ENCODE results near the gene OCRL. TPM values are rescaled to one million over a fixed set of nuclear protein-coding genes. Genes with fewer than 3 reads are reported as not detected.

The OCRL gene
- total and polyA plus RNA-seq, 2 of the 13 experiments (the other 11 are each of a cell fraction or from before 2014, with no cell fraction given): 13.4 to 32.0 TPM

DNA sequence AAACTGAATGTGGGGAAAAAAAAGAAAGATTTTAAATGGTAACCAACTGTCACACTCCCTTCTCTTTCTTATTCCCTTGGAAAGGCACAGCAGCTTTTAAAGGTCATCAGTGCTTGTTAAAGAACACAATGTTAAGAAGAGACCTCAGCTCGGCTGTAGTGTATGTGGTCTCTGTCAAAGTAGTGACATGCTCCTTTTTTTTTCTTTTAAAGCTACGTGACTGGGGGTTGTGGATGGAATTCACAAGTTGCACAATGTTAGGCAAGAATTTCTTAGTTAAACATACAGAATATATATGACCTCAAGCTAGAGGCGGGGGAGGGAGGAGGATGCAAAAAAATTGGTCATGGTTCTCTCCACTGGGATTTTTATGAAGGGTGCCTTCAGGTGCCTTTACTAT, 45.6 kb downstream of the OCRL start (continued):
- no peak for TF ChIP-seq ZNF503 (CRISPR knock-in tag; IDR thresholded peaks at IDR 0.05)
- TF ChIP-seq ZNF496 (CRISPR knock-in tag; IDR thresholded peaks at IDR 0.05; ENCODE audit: insufficient replicate concordance): no peak
- TF ChIP-seq, protein P1, sequence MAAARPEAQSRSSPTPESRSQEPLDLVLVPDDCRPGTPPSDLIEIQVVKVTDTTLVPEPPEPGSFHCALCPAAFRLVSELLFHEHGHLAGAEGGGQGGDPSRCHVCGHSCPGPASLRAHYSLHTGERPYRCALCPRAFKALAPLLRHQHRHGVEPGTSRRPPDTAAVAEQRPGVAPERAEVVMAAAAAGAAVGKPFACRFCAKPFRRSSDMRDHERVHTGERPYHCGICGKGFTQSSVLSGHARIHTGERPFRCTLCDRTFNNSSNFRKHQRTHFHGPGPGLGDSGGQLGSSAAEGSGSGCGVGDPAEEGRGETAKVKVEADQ (CRISPR knock-in tag; IDR thresholded peaks at IDR 0.05; ENCODE audit: borderline replicate concordance): no peak
- TF ChIP-seq DMAP1 (CRISPR knock-in tag; IDR thresholded peaks at IDR 0.05): no peak
- TF ChIP-seq HNRNPLL (IDR thresholded peaks at IDR 0.05; ENCODE audit: low read depth, low read length, poor library complexity, severe bottlenecking): no peak
- TF ChIP-seq ZNF816 (CRISPR knock-in tag; IDR thresholded peaks at IDR 0.05; ENCODE audit: borderline replicate concordance): no peak
- TF ChIP-seq ZNF546 (CRISPR knock-in tag; conservative IDR thresholded peaks at IDR 0.05): no peak
- TF ChIP-seq, protein P2, sequence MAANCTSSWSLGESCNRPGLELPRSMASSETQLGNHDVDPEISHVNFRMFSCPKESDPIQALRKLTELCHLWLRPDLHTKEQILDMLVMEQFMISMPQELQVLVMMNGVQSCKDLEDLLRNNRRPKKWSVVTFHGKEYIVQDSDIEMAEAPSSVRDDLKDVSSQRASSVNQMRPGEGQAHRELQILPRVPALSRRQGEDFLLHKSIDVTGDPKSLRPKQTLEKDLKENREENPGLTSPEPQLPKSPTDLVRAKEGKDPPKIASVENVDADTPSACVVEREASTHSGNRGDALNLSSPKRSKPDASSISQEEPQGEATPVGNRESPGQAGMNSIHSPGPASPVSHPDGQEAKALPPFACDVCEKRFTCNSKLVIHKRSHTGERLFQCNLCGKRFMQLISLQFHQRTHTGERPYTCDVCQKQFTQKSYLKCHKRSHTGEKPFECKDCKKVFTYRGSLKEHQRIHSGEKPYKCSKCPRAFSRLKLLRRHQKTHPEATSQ (CRISPR knock-in tag; IDR thresholded peaks at IDR 0.05; ENCODE audit: borderline replicate concordance): no peak
- no peak for TF ChIP-seq ZEB1 (IDR thresholded peaks at IDR 0.05; ENCODE audit: insufficient replicate concordance, low read depth)
- TF ChIP-seq HOXA5 (CRISPR knock-in tag; IDR thresholded peaks at IDR 0.05): no peak
- TF ChIP-seq ZMYM2 (CRISPR knock-in tag; IDR thresholded peaks at IDR 0.05): no peak
- no peak for TF ChIP-seq ZBTB14 (CRISPR knock-in tag; IDR thresholded peaks at IDR 0.05)
- TF ChIP-seq, protein P3, sequence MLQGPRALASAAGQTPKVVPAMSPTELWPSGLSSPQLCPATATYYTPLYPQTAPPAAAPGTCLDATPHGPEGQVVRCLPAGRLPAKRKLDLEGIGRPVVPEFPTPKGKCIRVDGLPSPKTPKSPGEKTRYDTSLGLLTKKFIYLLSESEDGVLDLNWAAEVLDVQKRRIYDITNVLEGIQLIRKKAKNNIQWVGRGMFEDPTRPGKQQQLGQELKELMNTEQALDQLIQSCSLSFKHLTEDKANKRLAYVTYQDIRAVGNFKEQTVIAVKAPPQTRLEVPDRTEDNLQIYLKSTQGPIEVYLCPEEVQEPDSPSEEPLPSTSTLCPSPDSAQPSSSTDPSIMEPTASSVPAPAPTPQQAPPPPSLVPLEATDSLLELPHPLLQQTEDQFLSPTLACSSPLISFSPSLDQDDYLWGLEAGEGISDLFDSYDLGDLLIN (CRISPR knock-in tag; IDR thresholded peaks at IDR 0.05; ENCODE audit: borderline replicate concordance): no peak
- no peak for TF ChIP-seq ZNF576 (CRISPR knock-in tag; IDR thresholded peaks at IDR 0.05)
- TF ChIP-seq ZFYVE20 (CRISPR knock-in tag; IDR thresholded peaks at IDR 0.05; ENCODE audit: borderline replicate concordance, low read depth): no peak
- TF ChIP-seq MXD1 (CRISPR knock-in tag; IDR thresholded peaks at IDR 0.05): no peak
- peak; percentile 94 for TF ChIP-seq CEBPB (IDR thresholded peaks at IDR 0.05; ENCODE audit: borderline replicate concordance, low read depth, low read length)
- TF ChIP-seq MED13 (CRISPR knock-in tag; IDR thresholded peaks at IDR 0.05): no peak
- no peak for TF ChIP-seq ZNF557 (CRISPR knock-in tag; IDR thresholded peaks at IDR 0.05)
- TF ChIP-seq RXRB (CRISPR knock-in tag; IDR thresholded peaks at IDR 0.05; ENCODE audit: borderline replicate concordance): peak; percentile 64; the same call in 1 of the 2 replicates
- TF ChIP-seq SIX1 (CRISPR knock-in tag; IDR thresholded peaks at IDR 0.05; ENCODE audit: borderline replicate concordance): peak; percentile 82; the same call in 1 of the 2 replicates
- TF ChIP-seq PHF5A (CRISPR knock-in tag; IDR thresholded peaks at IDR 0.05; ENCODE audit: low read depth, unreplicated experiment): no peak
- no peak for TF ChIP-seq ZNF737 (CRISPR knock-in tag; IDR thresholded peaks at IDR 0.05; ENCODE audit: borderline replicate concordance)
- no peak for TF ChIP-seq KDM2A (CRISPR knock-in tag; IDR thresholded peaks at IDR 0.05; ENCODE audit: borderline replicate concordance, low read depth)

All from HepG2 (cell line).